GM12878 (cell line): Measurements from ENCODE around the gene INSC.

Source experiments
- ATF3 ChIP-seq: IDR thresholded peaks from 2 replicates; pipeline ENCODE4 v1.6.1; 2011; ENCODE audit warnings: low read depth, mild to moderate bottlenecking, low read length, moderate library complexity, borderline replicate concordance; ENCODE audit errors: extremely low read depth
- POLR2A ChIP-seq: IDR thresholded peaks from 2 replicates; pipeline ENCODE4 v1.6.1; 2011; ENCODE audit warnings: low read depth, mild to moderate bottlenecking, low read length
- SMARCA5 ChIP-seq: fragments of 450-650 bp; IDR thresholded peaks from 2 replicates; pipeline ENCODE4 v1.6.1; 2017; ENCODE audit warnings: mild to moderate bottlenecking

- TF ChIP-seq POLR2A (no peak), ATF3 (no peak), SMARCA5 (no peak)
Measured at GRCh38 chr11:15128621-15129020, 13.9 kb downstream of the INSC start.
